PC-9 (cell line): ENCODE measurements around the gene BCL2L1. TPM values are rescaled to one million over a fixed set of nuclear protein-coding genes. Genes with fewer than 3 reads are reported as not detected.
A peak's percentile ranks its signal among the peaks of the same experiment; 100 is the strongest.

Source experiments
- BruUV-seq: library from RNA; stranded (reverse); fragments of 400-500 nt; replicated peaks from 2 replicates; lab custom pipeline; 2021; lab: Mats Ljungman, UMichigan
- CTCF ChIA-PET: fragments of 300-600 bp; sonication (Branson Sonifier 250); formaldehyde crosslinking; loops from one replicate; lab custom pipeline; 2022; ENCODE audit warnings: antibody characterized with exemption; lab: Charles Lee
- POLR2A ChIA-PET: fragments of 300-600 bp; sonication (Branson Sonifier 250); formaldehyde crosslinking; loops from one replicate; lab custom pipeline; 2022; ENCODE audit warnings: antibody characterized with exemption; ENCODE audit not compliant: unreplicated experiment; lab: Charles Lee
- DNase-seq, 2 experiments: peaks; one replicate each; pipeline versions ENCODE4 v3.0.0 to v3.0.0-alpha.2; 2015 to 2022; ENCODE audit warnings: mixed read lengths in 1 of 2
- H2AFZ ChIP-seq: fragments of 200-600 bp; sonication (generic); 2 replicates; pipeline ENCODE4 v1.8.1; 2017; ENCODE audit warnings: antibody characterized with exemption
- H3F3A ChIP-seq: fragments of 200-600 bp; sonication (generic); 2 replicates; pipeline ENCODE4 v1.8.1; 2017; ENCODE audit warnings: antibody characterized with exemption, mild to moderate bottlenecking, low read depth; ENCODE audit not compliant: insufficient read depth
- H3K27ac ChIP-seq: fragments of 200-600 bp; sonication (generic); 2 replicates; pipeline ENCODE4 v1.6.1; 2016; ENCODE audit warnings: mixed run types
- H3K27me3 ChIP-seq: fragments of 200-600 bp; sonication (generic); 2 replicates; pipeline ENCODE4 v1.6.1; 2016; ENCODE audit warnings: low read depth, mixed run types; ENCODE audit not compliant: insufficient read depth
- H3K36me3 ChIP-seq: fragments of 200-600 bp; sonication (generic); 2 replicates; pipeline ENCODE4 v1.6.1; 2016; ENCODE audit warnings: low read depth, mixed run types
- H3K4me1 ChIP-seq: fragments of 200-600 bp; sonication (generic); replicated peaks from 2 replicates; pipeline ENCODE4 v1.6.1; 2016; ENCODE audit warnings: mixed run types; ENCODE audit not compliant: insufficient read depth
- H3K4me2 ChIP-seq: fragments of 200-600 bp; sonication (generic); 2 replicates; pipeline ENCODE4 v1.6.1; 2017; ENCODE audit warnings: mixed run types
- H3K4me3 ChIP-seq: fragments of 200-600 bp; sonication (generic); 2 replicates; pipeline ENCODE4 v1.6.1; 2016; ENCODE audit warnings: mixed run types
- H3K79me2 ChIP-seq: fragments of 200-600 bp; sonication (generic); 2 replicates; pipeline ENCODE4 v1.6.1; 2017; ENCODE audit warnings: low read depth, mixed run types
- H3K9me2 ChIP-seq: fragments of 200-600 bp; sonication (generic); 2 replicates; pipeline ENCODE4 v1.8.1; 2017; ENCODE audit warnings: mild to moderate bottlenecking; ENCODE audit not compliant: insufficient read depth
- H3K9me3 ChIP-seq: fragments of 200-600 bp; sonication (generic); 2 replicates; pipeline ENCODE4 v1.8.1; 2016; ENCODE audit warnings: low read depth; ENCODE audit not compliant: insufficient read depth
- H4K20me1 ChIP-seq: fragments of 200-600 bp; sonication (generic); 2 replicates; pipeline ENCODE4 v1.8.1; 2017; ENCODE audit not compliant: insufficient read depth
- CTCF ChIP-seq: fragments of 200-600 bp; sonication (generic); conservative IDR thresholded peaks from 2 replicates; pipeline ENCODE4 v1.6.1; 2017; ENCODE audit warnings: mixed run types, antibody characterized with exemption, mild to moderate bottlenecking, moderate library complexity
- EZH2 ChIP-seq: fragments of 200-600 bp; sonication (generic); IDR thresholded peaks from 2 replicates; pipeline ENCODE4 v1.8.0; 2017; ENCODE audit warnings: antibody characterized with exemption, low read depth
- intact Hi-C: fragments of 100-400 bp; cut with micrococcal nuclease; formaldehyde crosslinking; loops from one replicate; pipeline ENCODE4 v1.10.0; 2022; ENCODE audit not compliant: unreplicated experiment
- total RNA-seq: library from RNA; stranded (reverse); gene quantifications from 2 replicates; pipeline ENCODE4 v1.2.3, GENCODE V29; 2021

Gene BCL2L1
- total RNA-seq, 1 experiment from 2014 or later, result 125 TPM

- H3K9me3 ChIP-seq, result no peaks in the 10 kb centered on the region
- no peaks in the 10 kb centered on the region for H3K27me3 ChIP-seq
- H3K4me2 ChIP-seq, result no peak overlapping the region
- intact Hi-C loops, result no loop called here
- peak overlapping the region; percentile 24; the same call in 1 of the 2 replicates for H3K27ac ChIP-seq
- peaks cover 27% of the 10 kb centered on the region for H3K4me1 ChIP-seq
- H2AFZ ChIP-seq, result no peak overlapping the region
- CTCF ChIA-PET, result interaction anchor here (0.9 kb wide), 1 partner anchor 49 kb away, joined by 10 read pairs; no protein-coding TSS in a partner anchor
- H4K20me1 ChIP-seq, result peaks cover 76% of the 10 kb centered on the region
- TSS peak; percentile 24 for BruUV-seq
- peaks cover 54% of the 10 kb centered on the region for H3K36me3 ChIP-seq
- TF ChIP-seq CTCF (no peak), EZH2 (no peak)
- peaks cover 70% of the 10 kb centered on the region for H3F3A ChIP-seq
- peaks cover 97% of the 10 kb centered on the region for H3K79me2 ChIP-seq
- no peak overlapping the region for H3K4me3 ChIP-seq
- DNase-seq, result peak in 1 of 2 experiments; percentile 53
- H3K9me2 ChIP-seq, result no peaks in the 10 kb centered on the region
- POLR2A ChIA-PET, result no interaction called here
These were observed 47.5 kb downstream of the BCL2L1 start for GRCh38 chr20:31674895-31675827.

- H3K4me1 ChIP-seq, result peaks cover 17% of the 10 kb centered on the region
- peaks cover 69% of the 10 kb centered on the region for H3F3A ChIP-seq
- POLR2A ChIA-PET, result no interaction called here
- no peak overlapping the region for H2AFZ ChIP-seq
- no peak for TF ChIP-seq CTCF
- no peak for TF ChIP-seq EZH2
- no peaks in the 10 kb centered on the region for H3K27me3 ChIP-seq
- H3K79me2 ChIP-seq, result peaks cover 97% of the 10 kb centered on the region
- no peak overlapping the region for H3K4me2 ChIP-seq
- H4K20me1 ChIP-seq, result peaks cover 78% of the 10 kb centered on the region
- BruUV-seq, result no TSS peak
- DNase-seq, result no peak
- peaks cover 51% of the 10 kb centered on the region for H3K36me3 ChIP-seq
- no peaks in the 10 kb centered on the region for H3K9me3 ChIP-seq
- intact Hi-C loops, result no loop called here
- CTCF ChIA-PET, result interaction anchor here (0.6 to 0.9 kb wide), 2 partner anchors 50 to 345 kb away, joined by 4 to 10 read pairs; no protein-coding TSS in a partner anchor
- no peaks in the 10 kb centered on the region for H3K9me2 ChIP-seq
- H3K27ac ChIP-seq, result no peak overlapping the region
- H3K4me3 ChIP-seq, result no peak overlapping the region
These were observed 48.7 kb downstream of the BCL2L1 start for GRCh38 chr20:31673943-31674463.

- ChIA-PET CTCF (interaction anchor here (0.6 to 0.7 kb wide), 4 partner anchors 40 to 346 kb away, joined by 4 to 5 read pairs (median 4); no protein-coding TSS in a partner anchor), POLR2A (no interaction called here)
- TF ChIP-seq EZH2 (no peak), CTCF (no peak)
- Histone ChIP-seq H3K27me3 (no peaks in the 10 kb centered on the region), H3K79me2 (peaks cover 97% of the 10 kb centered on the region), H3F3A (peaks cover 71% of the 10 kb centered on the region), H3K36me3 (peaks cover 50% of the 10 kb centered on the region), H3K9me3 (no peaks in the 10 kb centered on the region), H3K4me2 (no peak overlapping the region), H4K20me1 (peaks cover 79% of the 10 kb centered on the region), H2AFZ (no peak overlapping the region), H3K4me3 (no peak overlapping the region), H3K9me2 (no peaks in the 10 kb centered on the region), H3K4me1 (peaks cover 11% of the 10 kb centered on the region), H3K27ac (no peak overlapping the region)
- BruUV-seq, result no TSS peak
- DNase-seq, result no peak
- intact Hi-C loops, result no loop called here
These were observed 49.2 kb downstream of the BCL2L1 start for GRCh38 chr20:31673435-31673834.
